Fibroblast of villous mesenchyme (primary cell): ENCODE results near the gene KRT34. TPM values are rescaled to one million over a fixed set of nuclear protein-coding genes. Genes with fewer than 3 reads are reported as not detected.

ENCODE experiments used
- DNase-seq: peaks from one replicate; pipeline ENCODE4 v3.0.0-alpha.2; 2010; ENCODE audit warnings: low read depth
- H3K4me3 ChIP-seq: 2 replicates; pipeline ENCODE4 v1.5.1; 2011; ENCODE audit warnings: low read depth, mild to moderate bottlenecking, low read length
- CTCF ChIP-seq: IDR thresholded peaks from 2 replicates; pipeline ENCODE4 v1.5.1; 2012; ENCODE audit warnings: low read depth, mild to moderate bottlenecking, low read length; ENCODE audit not compliant: insufficient read depth
- total RNA-seq: library from RNA; depleted of rRNA; stranded (reverse); fragments of >200 nt; gene quantifications from 2 replicates; pipeline ENCODE4 v1.2.3, GENCODE V29; 2012

KRT34 gene
- total RNA-seq, 1 donor, result 28.9 TPM

GRCh38 chr17:41334385-41335305 is 47.5 kb downstream of the KRT34 start:
- no peak for DNase-seq
- no peak for TF ChIP-seq CTCF
- no peak overlapping the region for H3K4me3 ChIP-seq

DNA sequence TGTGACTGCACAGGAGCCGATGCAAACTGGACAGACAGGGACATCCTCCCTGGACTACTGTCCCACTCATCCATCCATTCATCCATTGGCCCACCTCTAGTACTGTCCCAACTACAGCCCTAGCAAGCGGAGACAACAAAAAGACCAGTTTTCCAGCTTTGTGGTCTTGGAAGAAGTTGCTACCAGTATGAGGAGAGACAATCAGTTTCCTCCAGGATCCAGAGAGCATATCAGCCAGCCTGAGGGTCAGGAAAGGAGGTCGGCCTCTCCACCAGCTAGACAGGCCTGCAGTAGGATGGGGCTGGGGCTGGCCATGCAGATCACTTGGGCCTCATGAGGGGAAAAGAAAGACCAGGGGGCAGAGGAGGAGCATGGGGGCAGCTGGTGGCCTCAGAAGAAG is 48.3 kb downstream of the KRT34 start:
- DNase-seq, result no peak
- TF ChIP-seq CTCF, result no peak
- no peak overlapping the region for H3K4me3 ChIP-seq

DNA sequence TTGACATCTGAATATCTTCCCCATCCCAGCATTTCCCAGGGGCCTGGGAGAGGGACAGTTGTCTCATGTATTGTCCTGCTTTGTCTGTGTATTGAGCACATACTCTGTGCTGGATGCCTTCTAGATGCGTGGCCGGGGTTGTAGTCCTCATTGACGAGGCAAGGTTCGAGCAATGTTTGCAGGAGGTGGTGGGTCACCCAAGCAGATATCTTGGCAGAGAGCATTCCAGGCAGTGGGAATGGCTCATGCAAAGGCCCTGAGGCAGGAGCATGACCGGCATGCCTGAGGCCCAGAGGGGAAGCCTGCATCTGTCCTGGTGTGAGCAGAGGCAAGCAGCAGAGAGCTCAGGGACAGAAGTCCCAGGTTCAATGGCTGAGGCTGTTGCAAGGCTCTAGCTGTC is 49.0 kb downstream of the KRT34 start:
- DNase-seq, result no peak
- TF ChIP-seq CTCF, result no peak
- no peak overlapping the region for H3K4me3 ChIP-seq

DNA sequence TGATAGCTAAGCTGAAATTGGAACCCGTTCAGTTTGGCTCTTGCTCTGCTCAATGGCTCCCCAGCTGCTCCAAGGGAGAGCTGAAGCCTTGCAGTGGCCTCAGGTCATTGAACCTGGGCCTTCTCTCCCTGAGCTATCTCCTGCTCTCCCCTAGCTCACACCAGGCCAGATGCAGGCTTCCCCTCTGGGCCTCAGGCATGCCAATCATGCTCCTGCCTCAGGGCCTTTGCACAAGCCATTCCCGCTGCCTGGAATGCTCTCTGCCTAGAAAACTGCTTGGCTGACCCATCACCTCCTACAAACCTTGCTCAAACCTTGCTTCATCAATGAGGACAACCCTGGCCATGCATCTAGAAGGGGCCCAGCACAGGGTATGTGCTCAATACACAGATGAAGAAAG is 49.9 kb downstream of the KRT34 start:
- H3K4me3 ChIP-seq, result no peak overlapping the region
- TF ChIP-seq CTCF, result no peak
- DNase-seq, result no peak

GRCh38 chr17:41331606-41332005 is 50.5 kb downstream of the KRT34 start:
- H3K4me3 ChIP-seq, result no peak overlapping the region
- TF ChIP-seq CTCF, result no peak
- DNase-seq, result no peak

DNA sequence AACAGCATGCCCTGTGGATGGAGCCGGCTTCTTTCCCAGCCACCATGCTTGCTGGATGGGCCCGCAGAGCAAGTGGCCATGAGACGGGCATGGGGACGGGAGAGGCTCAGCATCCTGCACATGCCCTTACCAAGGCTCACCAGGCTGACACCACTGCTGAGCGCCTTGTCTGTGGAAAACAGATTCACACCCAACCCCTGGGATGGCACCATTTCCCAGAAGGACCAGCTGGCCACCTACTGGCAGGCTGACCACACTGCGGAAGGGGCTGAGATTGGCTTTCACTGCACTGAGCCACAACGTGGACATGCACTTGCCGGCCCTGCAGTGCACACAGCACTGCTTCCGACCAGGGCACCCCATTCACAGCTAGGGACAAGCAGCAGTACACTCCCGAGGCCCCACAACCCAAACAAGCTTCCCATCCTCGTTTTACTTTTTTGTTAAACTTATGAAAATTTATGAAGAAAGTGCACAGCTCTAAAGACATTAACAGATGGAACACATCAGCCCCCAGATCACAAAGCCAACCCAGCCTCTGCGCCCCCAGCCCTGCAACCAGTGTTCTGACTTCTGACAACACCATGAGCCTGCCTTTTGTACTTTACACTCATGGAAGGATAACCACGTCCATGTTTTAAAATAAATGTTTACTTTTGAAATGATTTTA is 52.7 kb downstream of the KRT34 start:
- peak; percentile 51 for DNase-seq
- no peak overlapping the region for H3K4me3 ChIP-seq
- TF ChIP-seq CTCF, result peak; percentile 91

GRCh38 chr17:41328207-41328606 is 53.9 kb downstream of the KRT34 start:
- DNase-seq, result no peak
- no peak for TF ChIP-seq CTCF
- H3K4me3 ChIP-seq, result no peak overlapping the region
